Right lobe of liver (tissue), 6 donors: Measurements from ENCODE around the gene METTL16. TPM values are rescaled to one million over a fixed set of nuclear protein-coding genes. Genes with fewer than 3 reads are reported as not detected.

ENCODE experiments used
- ATAC-seq, 4 donors: fragments of 200-7000 bp; cut with Tn5 transposase; one replicate each; pipeline ENCODE4 v1.9.1; 2020; ENCODE audit warnings: mild to moderate bottlenecking in 4 of 4, moderate library complexity in 4 of 4
- DNase-seq, 3 donors: peaks; one replicate each; pipeline ENCODE4 v3.0.0-alpha.2; 2020
- H3K27ac ChIP-seq, 3 donors: fragments of 200-600 bp; one replicate each; pipeline ENCODE4 v1.8.0; 2022
- H3K27me3 ChIP-seq, 2 donors: fragments of 200-600 bp; one replicate each; pipeline ENCODE4 v1.8.0; 2022
- H3K36me3 ChIP-seq, 4 donors: fragments of 200-600 bp; sonication (generic) in 1 of 4; one replicate each; pipeline versions ENCODE4 v1.5.1 to v1.8.0; 2017 to 2022; ENCODE audit warnings: control low read depth in 1 of 4
- H3K4me1 ChIP-seq, 4 donors: fragments of 200-600 bp; sonication (generic) in 1 of 4; one replicate each; pipeline versions ENCODE4 v1.5.1 to v1.8.0; 2017 to 2022; ENCODE audit warnings: control low read depth in 1 of 4
- H3K4me3 ChIP-seq, 3 donors: fragments of 200-600 bp; one replicate each; pipeline ENCODE4 v1.8.0; 2022
- H3K9me3 ChIP-seq, 4 donors: fragments of 200-600 bp; sonication (generic) in 1 of 4; one replicate each; pipeline versions ENCODE4 v1.5.1 to v1.8.0; 2017 to 2022; ENCODE audit warnings: control low read depth in 1 of 4
- POLR2A ChIP-seq: fragments of 450-650 bp; IDR thresholded peaks from one replicate; pipeline ENCODE4 v1.6.1; 2017; ENCODE audit warnings: antibody characterized with exemption, mild to moderate bottlenecking
- WGBS: methylation state at CpG from one replicate; pipeline ENCODE4 v1.1.6; 2018; ENCODE audit warnings: low coverage, low lambda C conversion rate; ENCODE audit not compliant: insufficient coverage; ENCODE audit errors: missing lambda C conversion rate; 5-methylcytosine and 5-hydroxymethylcytosine counted together
- intact Hi-C, 2 donors: fragments of 100-400 bp; cut with DNase I; formaldehyde crosslinking; loops; one replicate each; pipeline versions ENCODE4 v1.11.2 to v1.14.1; 2022
- total RNA-seq, 6 experiments: library from RNA; depleted of rRNA in 2 of 6; stranded (reverse); fragments of >200 nt in 2 of 6; fragmentation: NEBNext Ultra II Directional in 3 of 6; extraction: Animal tissue kit (Norgen Biotek cat#: 25700) in 3 of 6; gene quantifications; one replicate each; pipeline versions ENCODE4 v1.1.0 to v1.2.4, GENCODE V29; 2016 to 2023
- TF ChIP-seq, protein P1 (sequence below), 4 donors: fragments of 200-600 bp in 3 of 4; fragments of 450-650 bp in 1 of 4; IDR thresholded peaks; one replicate each; pipeline versions ENCODE4 v1.5.1 to v1.8.0; 2016 to 2022; ENCODE audit warnings: antibody characterized with exemption in 4 of 4, mild to moderate bottlenecking in 2 of 4
- donor health status: DM: no; HTN: yes; CAD: no.
- donor health status: DM: no; HTN: no; CAD: no.
- donor health status: DM: no; HTN: no; CAD: no.
- donor health status: DM: no; HTN: yes; CAD: no.
- donor health status: DM: no; HTN: yes; CAD: no.

The METTL16 gene
- total RNA-seq, 6 experiments from 2014 or later = 8.4 to 12.1 (median 9.3) TPM

DNA sequence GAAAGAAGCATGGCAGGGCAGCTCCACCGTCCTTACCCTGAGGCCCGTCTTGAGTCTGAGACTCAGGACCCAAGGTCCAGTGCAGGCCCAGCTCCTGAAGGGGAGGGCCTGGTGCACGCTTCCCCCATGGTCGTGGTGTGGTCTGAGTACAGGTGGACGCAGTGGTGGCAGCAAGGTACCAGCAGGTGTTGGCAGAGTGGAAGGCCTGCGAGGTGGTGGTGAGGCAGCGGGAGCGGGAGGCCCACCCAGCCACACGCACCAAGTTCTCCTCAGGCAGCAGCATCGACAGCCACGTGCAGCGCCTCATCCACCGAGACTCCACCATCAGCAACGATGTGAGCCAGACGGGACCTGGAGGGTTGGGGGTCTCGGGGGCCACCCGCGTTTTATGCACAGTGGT, 138.5 kb downstream of the METTL16 start:
- DNase-seq (no peak), ATAC-seq (no peak)
- Histone ChIP-seq H3K27me3 (no peaks in the 10 kb centered on the region), H3K36me3 (peaks cover 0 to 2% (median 0%) of the 10 kb centered on the region in 4 donors), H3K27ac (no peak overlapping the region), H3K4me3 (no peak overlapping the region), H3K9me3 (no peaks in the 10 kb centered on the region), H3K4me1 (no peaks in the 10 kb centered on the region)
- no peak for TF ChIP-seq POLR2A
- TF ChIP-seq, protein P1, sequence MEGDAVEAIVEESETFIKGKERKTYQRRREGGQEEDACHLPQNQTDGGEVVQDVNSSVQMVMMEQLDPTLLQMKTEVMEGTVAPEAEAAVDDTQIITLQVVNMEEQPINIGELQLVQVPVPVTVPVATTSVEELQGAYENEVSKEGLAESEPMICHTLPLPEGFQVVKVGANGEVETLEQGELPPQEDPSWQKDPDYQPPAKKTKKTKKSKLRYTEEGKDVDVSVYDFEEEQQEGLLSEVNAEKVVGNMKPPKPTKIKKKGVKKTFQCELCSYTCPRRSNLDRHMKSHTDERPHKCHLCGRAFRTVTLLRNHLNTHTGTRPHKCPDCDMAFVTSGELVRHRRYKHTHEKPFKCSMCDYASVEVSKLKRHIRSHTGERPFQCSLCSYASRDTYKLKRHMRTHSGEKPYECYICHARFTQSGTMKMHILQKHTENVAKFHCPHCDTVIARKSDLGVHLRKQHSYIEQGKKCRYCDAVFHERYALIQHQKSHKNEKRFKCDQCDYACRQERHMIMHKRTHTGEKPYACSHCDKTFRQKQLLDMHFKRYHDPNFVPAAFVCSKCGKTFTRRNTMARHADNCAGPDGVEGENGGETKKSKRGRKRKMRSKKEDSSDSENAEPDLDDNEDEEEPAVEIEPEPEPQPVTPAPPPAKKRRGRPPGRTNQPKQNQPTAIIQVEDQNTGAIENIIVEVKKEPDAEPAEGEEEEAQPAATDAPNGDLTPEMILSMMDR (IDR thresholded peaks at IDR 0.05) = no peak
- intact Hi-C loops = no loop called here
- no CpG with 5 or more reads among the region's 18 CpGs for WGBS

DNA sequence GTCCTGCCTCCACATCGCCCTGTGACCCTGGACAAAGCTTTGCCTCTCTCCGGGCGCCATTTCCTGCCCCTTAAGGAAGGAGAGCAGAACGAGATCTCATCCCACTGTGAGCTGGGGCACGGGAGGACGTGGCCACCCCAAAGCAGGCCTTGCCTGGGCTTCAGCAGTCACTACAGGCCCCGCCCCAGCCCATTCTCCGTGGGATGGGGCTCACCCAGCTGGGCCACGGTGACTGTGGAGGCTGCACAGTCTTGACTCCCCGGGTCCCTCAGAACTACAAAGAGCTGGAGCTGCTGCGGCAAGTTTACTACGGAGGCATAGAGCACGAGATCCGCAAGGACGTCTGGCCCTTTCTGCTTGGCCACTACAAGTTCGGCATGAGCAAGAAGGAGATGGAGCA, 139.0 kb downstream of the METTL16 start:
- H3K36me3 ChIP-seq = peaks cover 0 to 2% (median 0%) of the 10 kb centered on the region in 4 donors
- TF ChIP-seq, protein P1 (IDR thresholded peaks at IDR 0.05) = no peak
- no peak for TF ChIP-seq POLR2A
- intact Hi-C loops = no loop called here
- no peak overlapping the region for H3K27ac ChIP-seq
- no peak for ATAC-seq
- DNase-seq = no peak
- H3K4me1 ChIP-seq = no peaks in the 10 kb centered on the region
- H3K9me3 ChIP-seq = no peaks in the 10 kb centered on the region
- no peak overlapping the region for H3K4me3 ChIP-seq
- WGBS = 100% methylated on average over 7 of the region's 16 CpGs
- no peaks in the 10 kb centered on the region for H3K27me3 ChIP-seq

DNA sequence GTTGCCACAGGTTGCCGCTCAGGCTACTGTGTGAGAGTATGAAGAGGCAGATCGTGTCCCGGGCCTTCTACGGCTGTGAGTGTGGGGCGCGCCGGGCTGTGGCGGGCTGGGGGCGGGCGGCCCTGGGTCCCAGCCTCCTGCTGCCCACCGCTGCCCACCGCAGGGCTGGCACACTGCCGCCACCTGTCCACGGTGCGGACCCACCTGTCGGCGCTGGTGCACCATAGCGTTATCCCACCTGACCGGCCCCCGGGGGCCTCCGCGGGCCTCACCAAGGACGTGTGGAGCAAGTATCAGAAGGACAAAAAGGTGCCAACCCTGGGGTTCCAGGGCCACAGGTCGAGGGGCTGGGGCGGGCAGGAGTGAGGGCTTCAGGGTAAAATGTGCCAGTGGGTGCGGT, 139.5 kb downstream of the METTL16 start:
- H3K36me3 ChIP-seq = peaks cover 0 to 2% (median 0%) of the 10 kb centered on the region in 4 donors
- no peak for ATAC-seq

DNA sequence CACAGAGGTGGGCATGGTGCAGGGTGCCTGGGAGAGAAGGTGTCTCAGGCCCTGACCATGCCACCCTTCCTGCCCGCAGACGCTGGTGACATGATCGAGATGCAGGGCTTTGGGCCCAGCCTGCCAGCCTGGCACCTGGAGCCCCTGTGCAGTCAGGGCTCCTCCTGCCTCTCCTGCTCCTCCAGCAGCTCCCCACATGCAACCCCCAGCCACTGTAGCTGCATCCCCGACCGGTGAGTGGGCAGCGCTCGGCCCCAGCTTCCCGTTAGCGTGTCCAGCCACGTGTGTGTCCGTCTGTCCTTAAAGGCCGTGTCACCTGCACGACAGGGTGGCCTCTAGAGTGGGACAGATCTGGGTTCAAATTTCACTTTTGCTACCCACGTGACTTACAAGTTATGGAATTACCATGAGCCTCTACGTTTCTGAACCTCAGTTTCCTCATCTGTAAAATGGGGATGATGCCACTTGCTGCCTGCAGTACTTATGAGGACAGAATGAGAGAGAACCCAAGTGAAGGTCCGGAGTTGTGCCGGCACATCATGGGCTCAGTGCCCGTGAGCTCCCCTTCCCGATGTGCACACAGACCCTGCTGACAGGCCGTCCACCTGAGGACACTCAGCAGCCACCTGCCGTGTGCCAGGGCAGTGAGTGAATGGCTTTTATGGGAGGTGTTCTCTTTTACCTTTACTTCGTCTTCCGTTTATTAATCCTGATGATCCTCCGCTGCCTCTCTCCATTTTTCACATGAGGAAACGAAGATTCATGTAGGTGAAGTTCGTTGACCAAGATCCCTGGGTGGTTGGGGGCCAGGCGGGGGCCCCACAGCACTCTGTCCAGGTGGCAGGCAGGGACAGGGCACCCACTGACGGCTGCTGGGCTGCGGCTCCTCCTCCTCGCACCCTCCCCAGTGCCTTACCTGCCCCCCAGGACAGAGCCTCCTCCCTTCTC, 140.2 kb downstream of the METTL16 start:
- WGBS = 90% methylated on average over 4 of the region's 30 CpGs
- ATAC-seq (no peak), DNase-seq (no peak)
- H3K9me3 ChIP-seq = no peaks in the 10 kb centered on the region
- intact Hi-C loops = no loop called here
- no peaks in the 10 kb centered on the region for H3K27me3 ChIP-seq
- H3K36me3 ChIP-seq = no peaks in the 10 kb centered on the region
- H3K27ac ChIP-seq = no peak overlapping the region
- no peaks in the 10 kb centered on the region for H3K4me1 ChIP-seq
- H3K4me3 ChIP-seq = no peak overlapping the region
- TF ChIP-seq POLR2A = no peak
- TF ChIP-seq, protein P1 (IDR thresholded peaks at IDR 0.05) = no peak

More for the DNA sequence above, 139.5 kb downstream of the METTL16 start:
- TF ChIP-seq POLR2A = no peak
- TF ChIP-seq, protein P1 (IDR thresholded peaks at IDR 0.05) = no peak
- no peak overlapping the region for H3K27ac ChIP-seq
- H3K4me3 ChIP-seq = no peak overlapping the region
- DNase-seq = no peak
- H3K9me3 ChIP-seq = no peaks in the 10 kb centered on the region
- no peaks in the 10 kb centered on the region for H3K27me3 ChIP-seq
- intact Hi-C loops = no loop called here
- no peaks in the 10 kb centered on the region for H3K4me1 ChIP-seq
- 96% methylated on average over 13 of the region's 26 CpGs for WGBS
